GM19395 (cell line): ENCODE results near the gene CRAMP1.
A peak's percentile ranks its signal among the peaks of the same experiment; 100 is the strongest.

ENCODE experiments used
- ATAC-seq: cut with Tn5 transposase; IDR thresholded peaks from one replicate; pipeline ENCODE4 v1.9.1; 2021; ENCODE audit warnings: mild to moderate bottlenecking, moderate library complexity; ENCODE audit not compliant: unreplicated experiment

The CRAMP1 gene

DNA sequence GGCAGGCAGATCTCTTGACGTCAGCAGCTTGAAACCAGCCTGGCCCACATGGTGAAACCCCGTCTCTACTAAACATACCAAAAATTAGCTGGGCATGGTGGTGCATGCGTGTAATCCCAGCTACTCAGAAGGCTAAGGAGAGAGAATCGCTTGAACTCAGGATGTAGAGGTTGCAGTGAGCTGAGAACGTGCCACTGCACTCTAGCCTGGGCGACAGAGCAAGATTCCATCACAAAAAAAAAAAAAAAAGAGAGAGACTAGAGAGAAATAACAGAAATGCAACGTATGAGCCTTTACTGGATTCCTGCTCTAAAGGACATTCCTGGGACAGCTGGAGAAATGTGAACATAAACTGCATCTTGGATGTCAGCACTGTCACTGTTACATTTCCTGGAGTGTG lies 11.1 kb upstream of the CRAMP1 start:
- no peak for ATAC-seq

DNA sequence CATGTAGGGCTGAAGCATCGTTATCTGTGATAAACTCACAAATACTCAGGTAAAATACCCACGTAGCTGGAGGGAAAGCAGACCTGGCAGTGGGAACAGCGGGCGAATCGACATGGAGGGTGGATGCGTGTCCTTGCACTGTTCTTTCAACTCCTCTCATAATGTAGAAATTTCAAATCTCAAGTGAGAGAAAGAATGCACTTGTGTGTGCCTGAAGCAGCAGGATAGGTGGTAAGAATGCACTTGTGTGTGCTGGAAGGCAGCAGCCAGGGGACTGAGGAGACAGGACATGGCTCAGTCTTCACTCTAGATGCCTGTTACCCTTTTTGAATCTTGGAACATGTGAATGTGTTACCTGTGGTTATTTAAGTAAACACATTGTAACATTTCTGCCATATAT lies 10.7 kb upstream of the CRAMP1 start:
- ATAC-seq: no peak

- ATAC-seq: no peak
Measured at GRCh38 chr16:1602285-1602684, 9.9 kb upstream of the CRAMP1 start.

- no peak for ATAC-seq
Measured at GRCh38 chr16:1606774-1607173, 5.4 kb upstream of the CRAMP1 start.

DNA sequence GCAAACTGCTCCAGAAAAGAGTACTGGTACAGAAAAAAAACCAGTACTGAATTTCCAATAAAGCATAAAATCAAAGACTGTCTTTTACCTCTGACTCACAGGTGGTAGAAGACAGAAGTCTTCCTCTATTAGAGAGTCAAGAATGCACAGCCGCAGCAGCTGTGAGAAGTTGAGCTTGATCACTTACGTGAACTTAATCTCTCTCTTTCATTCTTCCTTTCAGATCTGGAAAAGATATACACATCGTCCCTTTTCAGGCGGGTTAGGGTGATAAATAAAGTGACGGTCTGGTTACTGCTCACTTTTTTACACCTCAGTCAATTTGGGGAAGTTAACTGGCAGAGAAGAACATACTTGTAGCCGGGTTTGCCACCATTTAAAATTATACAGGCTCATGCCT lies 4.2 kb upstream of the CRAMP1 start:
- ATAC-seq: no peak

GRCh38 chr16:1610071-1610898 lies 1.9 kb upstream of the CRAMP1 start:
- peak; percentile 35 for ATAC-seq

- peak; percentile 17 for ATAC-seq
Measured at GRCh38 chr16:1610899-1611632, 1.1 kb upstream of the CRAMP1 start.

DNA sequence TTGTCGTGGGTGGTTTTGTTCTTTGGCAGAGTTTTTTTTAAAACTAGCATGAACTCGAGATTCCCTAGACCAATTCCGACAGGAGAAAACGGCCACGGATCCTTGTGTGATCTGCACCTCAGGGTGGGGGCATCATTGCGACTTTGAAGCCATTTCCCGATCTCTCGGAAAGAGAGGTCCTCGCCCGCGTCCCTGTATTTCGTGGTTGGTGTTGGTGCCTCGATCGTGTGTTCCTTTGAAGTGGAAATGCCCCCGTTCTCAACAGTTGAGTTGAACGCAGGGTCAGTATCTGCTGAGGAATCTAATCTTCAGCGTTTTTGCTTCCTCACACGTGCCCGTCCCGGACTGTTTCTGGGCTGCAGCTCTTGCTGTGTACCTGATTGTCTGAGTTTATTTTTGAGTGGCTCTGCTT lies 1.1 kb downstream of the CRAMP1 start:
- ATAC-seq: no peak

DNA sequence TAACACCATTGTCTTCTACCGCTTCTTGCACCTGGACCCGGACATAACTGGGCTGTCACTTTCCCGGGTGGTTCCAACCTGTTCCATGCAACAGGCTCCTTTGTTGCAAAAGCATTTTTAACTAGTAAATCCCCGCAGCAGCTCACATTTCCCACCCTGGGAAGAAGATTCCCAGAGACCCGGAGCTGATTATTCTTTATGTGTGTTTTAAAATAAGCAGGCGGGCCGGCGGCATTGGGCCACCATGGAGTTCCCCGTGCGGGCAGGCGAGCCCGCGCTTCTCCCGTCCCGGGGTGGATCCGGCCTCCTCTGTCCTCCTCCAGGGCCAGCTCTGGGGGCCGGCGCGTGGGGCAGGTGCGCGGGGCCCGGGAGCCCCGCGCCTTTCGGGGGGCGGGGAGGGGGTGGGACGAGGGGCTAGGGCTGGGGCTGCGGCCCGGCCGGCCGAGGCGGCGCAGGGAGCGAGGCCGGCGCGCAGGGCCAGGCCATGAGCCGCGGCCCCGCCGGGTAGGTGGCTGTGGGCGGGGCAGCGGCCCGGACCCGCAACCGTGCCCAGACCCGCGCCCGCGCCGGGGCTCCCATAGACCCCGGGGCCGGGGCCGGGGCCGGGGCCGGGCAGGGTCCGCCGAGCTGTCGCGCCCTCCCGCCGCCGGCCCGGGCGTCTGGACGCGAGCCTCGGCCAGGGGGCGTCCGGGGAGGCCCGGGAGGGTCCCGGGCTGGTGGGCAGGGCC lies 1.7 kb downstream of the CRAMP1 start:
- ATAC-seq: no peak

GRCh38 chr16:1614456-1615102 lies 2.4 kb downstream of the CRAMP1 start:
- no peak for ATAC-seq

- ATAC-seq: no peak
Measured at GRCh38 chr16:1615761-1616160, 3.6 kb downstream of the CRAMP1 start.

- no peak for ATAC-seq
Measured at GRCh38 chr16:1619976-1620375, 7.8 kb downstream of the CRAMP1 start.

GRCh38 chr16:1620391-1620790 lies 8.2 kb downstream of the CRAMP1 start:
- ATAC-seq: no peak

- ATAC-seq: peak; percentile 70
Measured at GRCh38 chr16:1621851-1622250, 9.7 kb downstream of the CRAMP1 start.

GRCh38 chr16:1626327-1626726 lies 14.2 kb downstream of the CRAMP1 start:
- no peak for ATAC-seq

DNA sequence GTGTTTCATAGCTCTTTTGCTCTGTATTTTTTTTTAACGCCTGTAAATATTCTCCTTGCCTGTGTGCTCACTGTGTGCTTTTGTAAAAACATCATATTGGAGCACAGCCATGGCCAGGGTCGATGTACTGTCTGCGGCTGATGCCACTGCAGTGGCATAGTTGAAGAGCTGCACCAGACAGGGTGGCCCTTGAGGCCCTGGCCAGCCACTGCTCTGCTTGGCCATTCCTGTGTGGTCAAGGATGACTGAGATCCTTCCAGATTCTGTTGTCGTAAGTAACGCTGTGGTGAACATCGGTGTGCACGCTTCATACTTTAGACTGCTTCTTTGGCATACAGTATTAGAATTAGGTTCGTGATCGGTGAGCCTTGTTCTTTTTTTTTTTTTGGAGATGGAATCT lies 14.6 kb downstream of the CRAMP1 start:
- no peak for ATAC-seq

DNA sequence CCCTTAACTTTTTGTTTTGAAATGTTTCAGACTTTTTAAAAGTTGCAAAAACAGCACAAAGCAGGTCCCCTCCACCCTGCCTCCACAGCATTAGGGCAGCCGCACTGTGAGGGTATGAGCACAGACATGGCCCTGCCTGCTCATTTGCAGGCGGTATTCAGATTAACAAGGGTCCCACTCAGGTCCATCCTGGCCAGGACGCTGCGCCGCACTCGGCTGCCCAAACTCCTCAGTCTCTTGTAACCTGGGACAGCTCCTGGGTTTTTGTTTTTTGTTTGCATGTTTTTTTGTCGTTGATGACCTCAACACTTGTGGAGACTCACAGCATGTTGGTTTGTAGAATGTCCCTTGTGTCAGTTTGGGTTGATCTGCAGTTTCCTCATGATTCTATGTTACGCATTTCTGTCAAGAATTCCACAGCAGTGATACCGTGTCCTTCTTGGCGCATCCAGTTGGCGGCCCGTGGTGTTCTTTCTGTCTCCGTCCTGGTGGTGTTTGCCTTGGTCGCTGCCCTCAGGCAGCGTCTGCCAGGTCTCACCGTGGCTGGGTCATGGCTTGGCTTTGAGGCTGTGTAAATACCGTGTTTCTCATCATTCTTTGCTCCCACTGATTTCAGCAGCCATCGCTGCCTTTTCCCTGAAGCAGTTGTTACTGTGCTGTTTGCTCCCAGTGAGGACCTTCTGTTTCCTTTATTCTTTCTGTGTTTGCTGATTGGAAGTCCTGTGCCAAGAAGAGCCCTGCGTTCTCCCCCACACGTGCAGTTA lies 18.5 kb downstream of the CRAMP1 start:
- no peak for ATAC-seq

DNA sequence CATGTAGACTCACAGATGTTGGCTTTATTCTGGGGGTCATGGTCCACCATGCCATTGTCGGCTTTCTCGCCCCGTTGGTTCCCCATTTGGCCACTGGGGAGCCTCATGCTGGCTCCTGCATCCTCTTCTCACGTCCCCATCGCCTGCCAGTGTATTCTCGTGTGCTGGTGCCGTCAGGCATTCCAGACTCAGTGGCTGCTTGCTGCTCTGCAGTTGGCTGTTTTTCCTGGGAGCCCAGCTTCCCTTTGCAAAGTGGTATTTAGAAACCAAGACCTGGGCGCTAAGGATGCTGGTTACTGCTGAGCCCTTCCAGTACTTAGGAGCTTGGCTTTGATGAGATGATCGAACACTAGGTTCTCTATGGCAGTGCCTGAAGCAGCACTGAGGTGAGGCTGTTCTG lies 19.1 kb downstream of the CRAMP1 start:
- no peak for ATAC-seq

GRCh38 chr16:1631931-1632637 lies 19.9 kb downstream of the CRAMP1 start:
- no peak for ATAC-seq

DNA sequence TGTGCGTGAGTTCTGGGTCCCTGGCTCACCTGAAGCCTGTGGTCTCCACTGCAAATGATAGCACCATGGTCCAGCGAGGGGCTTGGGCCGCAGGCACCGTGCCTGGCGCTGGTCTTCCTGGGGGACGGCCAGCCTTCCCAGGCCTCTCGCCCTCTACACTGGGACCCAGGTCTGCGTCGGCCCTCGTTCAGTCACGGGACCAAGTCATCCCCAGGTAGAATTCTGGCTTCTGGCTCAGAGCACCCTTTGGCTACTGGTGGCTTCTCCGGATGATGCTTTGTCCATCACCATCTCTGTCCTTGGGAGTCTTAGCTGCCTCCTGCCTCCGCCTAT lies 20.4 kb downstream of the CRAMP1 start:
- ATAC-seq: no peak
